ENCODE measurements around the gene CRACR2A.

CRACR2A gene

GRCh38 chr12:3680919-3681594, 71.9 kb downstream of the CRACR2A start:
- DNase-seq = peak; percentile 36

- no peak for DNase-seq
Measured at GRCh38 chr12:3679831-3680230, 73.1 kb downstream of the CRACR2A start.

- no peak for DNase-seq
Measured at GRCh38 chr12:3677609-3678008, 75.3 kb downstream of the CRACR2A start.

- DNase-seq = no peak
Measured at GRCh38 chr12:3673981-3674708, 78.8 kb downstream of the CRACR2A start.

GRCh38 chr12:3672113-3672509, 80.8 kb downstream of the CRACR2A start:
- no peak for DNase-seq

- DNase-seq = no peak
Measured at GRCh38 chr12:3671330-3672112, 81.4 kb downstream of the CRACR2A start.

GRCh38 chr12:3670083-3670620, 82.8 kb downstream of the CRACR2A start:
- no peak for DNase-seq

GRCh38 chr12:3669594-3669993, 83.3 kb downstream of the CRACR2A start:
- DNase-seq = no peak

GRCh38 chr12:3668479-3669165, 84.3 kb downstream of the CRACR2A start:
- no peak for DNase-seq

GRCh38 chr12:3667485-3667884, 85.4 kb downstream of the CRACR2A start:
- DNase-seq = no peak

GRCh38 chr12:3666441-3666840, 86.5 kb downstream of the CRACR2A start:
- no peak for DNase-seq

- DNase-seq = no peak
Measured at GRCh38 chr12:3662521-3662921, 90.4 kb downstream of the CRACR2A start.

GRCh38 chr12:3661028-3661427, 91.9 kb downstream of the CRACR2A start:
- peak; percentile 69 for DNase-seq

- no peak for DNase-seq
Measured at GRCh38 chr12:3658327-3659163, 94.4 kb downstream of the CRACR2A start.

- DNase-seq = no peak
Measured at GRCh38 chr12:3656946-3657622, 95.8 kb downstream of the CRACR2A start.

GRCh38 chr12:3655328-3655900, 97.5 kb downstream of the CRACR2A start:
- peak; percentile 56 for DNase-seq

GRCh38 chr12:3651585-3652424, 101.1 kb downstream of the CRACR2A start:
- DNase-seq = no peak

GRCh38 chr12:3647504-3647903, 105.4 kb downstream of the CRACR2A start:
- DNase-seq = no peak

- DNase-seq = no peak
Measured at GRCh38 chr12:3646561-3647241, 106.2 kb downstream of the CRACR2A start.

All from NCI-H2029 (cell line).